ENCODE measurements around the gene NSUN4. TPM values are rescaled to one million over a fixed set of nuclear protein-coding genes. Genes with fewer than 3 reads are reported as not detected.

The NSUN4 gene
- total RNA-seq, 1 experiment from 2014 or later, result 20.4 TPM

DNA sequence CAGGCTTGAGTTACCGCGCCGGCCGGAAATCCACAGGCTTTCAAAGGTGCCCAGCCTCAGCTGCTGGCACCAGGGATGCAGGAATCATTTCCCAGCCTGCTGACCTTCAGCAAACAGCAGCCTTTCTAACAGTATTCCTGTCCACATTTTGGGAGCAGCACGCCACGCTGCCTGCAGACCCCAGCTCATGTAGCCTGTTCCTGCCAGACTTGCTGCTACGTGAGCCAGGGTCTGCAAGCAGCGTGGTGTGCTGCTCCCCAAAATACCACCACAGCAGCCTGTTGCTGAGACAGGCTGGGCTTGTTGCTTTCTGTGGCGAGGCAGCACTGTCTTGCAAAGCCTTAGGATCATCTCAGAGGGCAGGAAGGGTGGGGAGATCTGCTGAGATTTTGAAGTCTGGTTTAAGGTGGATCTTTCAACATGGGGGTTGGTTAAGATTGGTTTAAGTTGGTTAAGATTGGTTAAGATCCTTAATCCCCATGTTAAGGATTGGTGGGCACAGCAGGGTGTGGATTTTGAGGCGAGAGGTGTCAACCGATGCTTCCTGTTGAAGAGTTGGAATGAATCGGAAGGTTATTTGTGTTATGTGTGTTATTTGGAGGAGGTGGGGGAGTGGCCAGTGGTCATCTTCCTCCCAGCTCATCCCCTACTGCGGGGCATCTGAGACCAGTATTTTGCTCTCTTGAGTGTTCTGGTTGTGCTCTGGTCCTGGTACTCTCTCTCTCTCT, 66.4 kb downstream of the NSUN4 start:
- no peak overlapping the region for H3K4ac ChIP-seq (ENCODE audit: low read depth, low read length)
- peak overlapping the region; percentile 47; the same call in 1 of the 2 replicates for H3K14ac ChIP-seq (ENCODE audit: insufficient read depth, low read length)
- no peak overlapping the region for H3K23ac ChIP-seq (ENCODE audit: insufficient read length, low read depth, low read length)
- no peak overlapping the region for H4K5ac ChIP-seq (ENCODE audit: insufficient read length, low read depth, low read length)
- WGBS (ENCODE audit: extremely low coverage, insufficient read length, low lambda C conversion rate), result 100% methylated on average over 1 of the region's 13 CpGs
- no peaks in the 10 kb centered on the region for H3K9me3 ChIP-seq (ENCODE audit: control insufficient read depth, low read depth, low read length)
- H3K23me2 ChIP-seq (ENCODE audit: insufficient read length, low read depth, low read length, poor library complexity, severe bottlenecking), result no peaks in the 10 kb centered on the region
- H2BK12ac ChIP-seq (ENCODE audit: insufficient read length, low read depth, low read length), result no peak overlapping the region
- H3K79me2 ChIP-seq (ENCODE audit: insufficient read depth, low read length), result no peaks in the 10 kb centered on the region
- H3K36me3 Mint-ChIP-seq (ENCODE audit: insufficient read depth in 1 of 3, low read depth in 3 of 3), result peaks cover 2 to 7% (median 6%) of the 10 kb centered on the region in 3 experiments; a peak in 6 of 7 replicates
- peak overlapping the region; percentile 3 for H3K9ac ChIP-seq (ENCODE audit: extremely low read depth, insufficient read length, low read length)
- H3K27me3 Mint-ChIP-seq (ENCODE audit: low read depth), result no peaks in the 10 kb centered on the region
- no peak overlapping the region for H2BK5ac ChIP-seq (ENCODE audit: insufficient read length, low read length)
- no peak overlapping the region for H4K91ac ChIP-seq (ENCODE audit: insufficient read length, low read depth, low read length)
- H2BK120ac ChIP-seq (ENCODE audit: low read depth, low read length, poor library complexity, severe bottlenecking), result no peak overlapping the region
- no peak overlapping the region for H3T11ph ChIP-seq (ENCODE audit: low read length)
- H3K4me2 ChIP-seq (ENCODE audit: insufficient read depth, insufficient read length, low read length), result peak overlapping the region; percentile 7
- no peak overlapping the region for H4K8ac ChIP-seq (replicated peaks; ENCODE audit: insufficient read length, low read depth, low read length)
- peak overlapping the region; percentile 44 to 52; a peak in 3 of 5 replicates for H3K4me3 Mint-ChIP-seq
- no peaks in the 10 kb centered on the region for H4K20me1 ChIP-seq (ENCODE audit: control insufficient read depth, insufficient read depth, insufficient read length)
- H3K4me1 ChIP-seq (ENCODE audit: insufficient read depth, low read length), result no peaks in the 10 kb centered on the region; the same call in 1 of the 2 replicates
- H2BK20ac ChIP-seq (ENCODE audit: low read depth, low read length, poor library complexity, severe bottlenecking), result no peak overlapping the region
- no peaks in the 10 kb centered on the region for H3K79me1 ChIP-seq (ENCODE audit: insufficient read depth, low read depth, low read length, poor library complexity, severe bottlenecking)
- no peak overlapping the region for H3K27ac ChIP-seq (ENCODE audit: insufficient read length, low read depth, low read length)
- H3K27ac Mint-ChIP-seq, result peak overlapping the region in 1 of 3 experiments; percentile 35; a peak in 2 of 7 replicates
- H2AFZ ChIP-seq (ENCODE audit: low read length), result no peak overlapping the region
- no peak overlapping the region for H2BK15ac ChIP-seq (ENCODE audit: low read depth, low read length)
- H3K4me1 Mint-ChIP-seq, result peaks cover 16 to 27% of the 10 kb centered on the region in 2 experiments
- H2AK5ac ChIP-seq (ENCODE audit: insufficient read length, low read length), result no peak overlapping the region
- peak overlapping the region; percentile 31 for H3K18ac ChIP-seq (ENCODE audit: insufficient read length, low read depth, low read length)
- DNase-seq, result no peak
- H3K56ac ChIP-seq (ENCODE audit: insufficient read length, low read depth, low read length), result no peak overlapping the region
- TF ChIP-seq CTCF (conservative IDR thresholded peaks at IDR 0.05), result no peak
- no peaks in the 10 kb centered on the region for H3K27me3 ChIP-seq (ENCODE audit: insufficient read depth, low read length)
- H3K9me3 Mint-ChIP-seq, result no peaks in the 10 kb centered on the region
